GM12864 (cell line): ENCODE data around the gene NT5C1A.

ENCODE experiments used
- DNase-seq: peaks from one replicate; pipeline ENCODE4 v3.0.0-alpha.2; 2011; ENCODE audit warnings: low read depth
- H3K4me3 ChIP-seq: 2 replicates; pipeline ENCODE4 v1.5.1; 2011; ENCODE audit warnings: mild to moderate bottlenecking, low read depth, low read length, control low read depth
- CTCF ChIP-seq: IDR thresholded peaks from 2 replicates; pipeline ENCODE4 v1.5.1; 2011; ENCODE audit warnings: low read depth, mild to moderate bottlenecking, moderate library complexity, low read length, control low read depth, inconsistent platforms; ENCODE audit errors: missing control alignments

The NT5C1A gene

GRCh38 chr1:39617488-39618049, 54.3 kb downstream of the NT5C1A start:
- TF ChIP-seq CTCF, result no peak
- DNase-seq, result no peak
- H3K4me3 ChIP-seq, result no peak overlapping the region

- no peak overlapping the region for H3K4me3 ChIP-seq
- no peak for TF ChIP-seq CTCF
- DNase-seq, result no peak
These were observed 56.7 kb downstream of the NT5C1A start for GRCh38 chr1:39615086-39615673.

- no peak overlapping the region for H3K4me3 ChIP-seq
- no peak for DNase-seq
- no peak for TF ChIP-seq CTCF
These were observed 57.4 kb downstream of the NT5C1A start for GRCh38 chr1:39614488-39614887.

- TF ChIP-seq CTCF, result no peak
- H3K4me3 ChIP-seq, result no peak overlapping the region
- DNase-seq, result no peak
These were observed 58.7 kb downstream of the NT5C1A start for GRCh38 chr1:39613250-39613649.

- peak; percentile 80 for TF ChIP-seq CTCF
- no peak overlapping the region for H3K4me3 ChIP-seq
- DNase-seq, result no peak
These were observed 62.1 kb downstream of the NT5C1A start for GRCh38 chr1:39609618-39610331.
